Mesodermal cell (in vitro differentiated cells): ENCODE data around the gene BLVRA.

ENCODE experiments used
- H3K27ac ChIP-seq: 2 replicates; pipeline ENCODE4 v1.7.0; 2013; ENCODE audit warnings: mild to moderate bottlenecking, low read depth, low read length, moderate library complexity; ENCODE audit not compliant: severe bottlenecking
- H3K36me3 ChIP-seq: 2 replicates; pipeline ENCODE4 v1.7.1; 2013; ENCODE audit warnings: mild to moderate bottlenecking, low read length, moderate library complexity; ENCODE audit not compliant: control insufficient read depth, insufficient read depth
- H3K4me1 ChIP-seq: one replicate; pipeline ENCODE4 v1.7.1; 2013; ENCODE audit warnings: mild to moderate bottlenecking, low read length; ENCODE audit not compliant: insufficient read depth, control insufficient read depth, poor library complexity, severe bottlenecking
- H3K4me3 ChIP-seq: 2 replicates; pipeline ENCODE4 v1.7.0; 2013; ENCODE audit warnings: low read length, control low read depth, mild to moderate bottlenecking; ENCODE audit not compliant: insufficient read depth, poor library complexity, severe bottlenecking; ENCODE audit errors: extremely low read depth
- H3K9me3 ChIP-seq: 2 replicates; pipeline ENCODE4 v1.7.1; 2013; ENCODE audit warnings: mild to moderate bottlenecking, low read length, moderate library complexity; ENCODE audit not compliant: control insufficient read depth
- WGBS, 2 experiments: methylation state at CpG; one replicate each; pipeline ENCODE4 v1.1.5; 2013; ENCODE audit warnings: missing lambda C conversion rate in 2 of 2; ENCODE audit not compliant: insufficient coverage in 2 of 2; 5-methylcytosine and 5-hydroxymethylcytosine counted together

BLVRA gene

DNA sequence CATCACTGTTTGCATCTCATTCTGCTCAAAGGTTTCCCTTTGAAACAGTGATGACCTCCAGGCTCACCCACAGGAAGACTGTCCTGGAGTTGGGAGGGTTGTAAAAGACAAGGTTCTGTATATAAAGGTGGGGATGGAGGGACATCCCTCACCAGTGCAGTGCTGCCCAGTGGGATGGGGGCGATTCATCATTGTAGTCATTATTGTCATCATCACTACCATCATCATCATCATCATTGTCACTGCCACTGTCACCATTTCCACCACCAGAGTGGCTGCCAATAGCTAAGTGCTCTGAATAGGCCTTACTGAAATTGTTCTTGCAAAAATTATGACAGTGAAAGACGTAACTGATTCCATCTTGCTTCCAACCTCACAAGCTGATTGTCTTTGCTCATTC lies 86.2 kb downstream of the BLVRA start:
- 89% methylated on average over 2 of the region's 2 CpGs; no CpG with 5 or more reads in 1 of the 2 experiments for WGBS, 2 experiments
- Histone ChIP-seq H3K36me3 (no peaks in the 10 kb centered on the region), H3K27ac (no peak overlapping the region), H3K4me3 (no peak overlapping the region), H3K4me1 (no peaks in the 10 kb centered on the region), H3K9me3 (no peaks in the 10 kb centered on the region)

DNA sequence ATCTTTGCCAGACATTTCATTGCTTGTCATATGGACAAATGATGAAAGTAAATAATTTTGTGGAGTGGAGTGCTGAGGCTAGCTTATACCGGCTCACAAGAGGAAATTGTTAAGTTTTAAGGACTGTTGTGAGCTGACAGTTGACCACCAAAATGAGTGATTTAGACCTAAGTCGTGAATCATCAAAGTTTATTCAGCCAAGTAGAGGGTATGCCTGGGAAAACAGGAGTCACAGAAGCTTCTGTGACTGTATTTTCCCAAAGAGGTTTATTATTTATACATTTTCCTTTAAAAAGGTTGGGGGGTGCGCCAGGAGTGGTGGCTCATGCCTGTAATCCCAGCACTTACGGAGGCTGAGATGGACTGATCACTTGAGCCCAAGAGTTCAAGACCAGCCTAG lies 89.0 kb downstream of the BLVRA start:
- Histone ChIP-seq H3K4me3 (no peak overlapping the region), H3K36me3 (no peaks in the 10 kb centered on the region), H3K27ac (no peak overlapping the region), H3K4me1 (no peaks in the 10 kb centered on the region), H3K9me3 (no peaks in the 10 kb centered on the region)
- 83 to 92% methylated on average over 1 to 2 of the region's 4 CpGs for WGBS, 2 experiments

DNA sequence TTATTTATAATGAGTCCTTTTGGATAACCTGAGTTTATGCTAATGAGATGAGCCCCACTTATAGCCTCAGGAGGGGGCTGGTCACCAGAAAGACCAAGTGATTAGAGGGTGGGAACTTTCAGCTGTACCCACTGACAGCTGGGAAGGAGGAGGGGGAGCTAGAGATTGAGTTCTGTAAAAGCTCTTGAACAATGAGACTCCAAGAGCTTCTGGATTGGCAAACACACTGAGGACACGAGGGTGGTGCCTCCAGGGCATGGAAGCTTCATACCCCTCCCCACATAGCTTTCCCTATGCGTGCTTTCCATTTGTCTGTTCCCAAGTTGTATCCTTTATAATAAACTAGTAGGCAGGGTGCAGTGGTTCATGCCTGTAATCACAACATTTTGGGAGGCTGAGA lies 90.6 kb downstream of the BLVRA start:
- no peak overlapping the region for H3K27ac ChIP-seq

DNA sequence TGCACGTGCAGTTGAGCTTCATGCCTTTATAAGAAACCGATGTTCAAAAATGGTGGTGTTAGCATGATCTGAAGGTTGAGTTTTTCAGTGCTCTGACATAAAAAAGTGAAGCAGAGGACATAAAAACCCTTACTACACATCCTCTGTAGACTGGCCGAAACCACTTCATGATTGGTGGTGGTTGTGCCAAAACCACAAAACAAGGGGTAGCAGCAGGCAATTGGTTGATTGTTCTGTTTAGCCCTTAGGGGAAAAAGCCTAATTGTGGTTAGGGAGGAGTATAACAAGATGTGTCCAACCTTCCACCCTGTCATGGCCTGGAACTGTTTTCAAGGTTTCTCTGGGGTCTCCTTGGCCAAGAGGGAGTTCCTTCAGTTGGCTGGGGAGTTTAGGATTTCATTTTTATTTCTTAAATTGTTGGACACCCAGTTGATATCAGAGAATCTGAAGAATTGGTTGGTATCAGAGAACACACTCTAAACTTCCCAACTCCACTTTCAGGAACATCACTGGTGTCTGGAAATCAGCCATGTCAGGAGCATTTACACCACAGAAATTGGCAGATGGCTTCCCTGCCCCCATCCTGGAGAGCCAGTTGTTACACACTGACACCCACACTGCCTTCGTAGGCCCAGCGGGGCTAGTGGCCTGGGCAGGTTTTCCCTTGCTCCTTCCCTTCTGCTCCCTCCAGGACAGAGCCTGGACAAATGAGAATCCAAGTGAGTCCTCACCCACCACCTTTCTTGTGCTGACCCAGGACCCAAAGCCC lies 92.1 kb downstream of the BLVRA start:
- H3K4me1 ChIP-seq = no peaks in the 10 kb centered on the region
- WGBS, 2 experiments = 91 to 94% methylated on average over 3 of the region's 5 CpGs
- H3K9me3 ChIP-seq = no peaks in the 10 kb centered on the region
- H3K36me3 ChIP-seq = no peaks in the 10 kb centered on the region
- no peak overlapping the region for H3K27ac ChIP-seq
- H3K4me3 ChIP-seq = no peak overlapping the region

More for the DNA sequence above, 90.6 kb downstream of the BLVRA start:
- H3K4me1 ChIP-seq = no peaks in the 10 kb centered on the region
- no peaks in the 10 kb centered on the region for H3K9me3 ChIP-seq
- no peaks in the 10 kb centered on the region for H3K36me3 ChIP-seq
- no peak overlapping the region for H3K4me3 ChIP-seq
- WGBS, 2 experiments = no CpG with 5 or more reads among the region's 2 CpGs

DNA sequence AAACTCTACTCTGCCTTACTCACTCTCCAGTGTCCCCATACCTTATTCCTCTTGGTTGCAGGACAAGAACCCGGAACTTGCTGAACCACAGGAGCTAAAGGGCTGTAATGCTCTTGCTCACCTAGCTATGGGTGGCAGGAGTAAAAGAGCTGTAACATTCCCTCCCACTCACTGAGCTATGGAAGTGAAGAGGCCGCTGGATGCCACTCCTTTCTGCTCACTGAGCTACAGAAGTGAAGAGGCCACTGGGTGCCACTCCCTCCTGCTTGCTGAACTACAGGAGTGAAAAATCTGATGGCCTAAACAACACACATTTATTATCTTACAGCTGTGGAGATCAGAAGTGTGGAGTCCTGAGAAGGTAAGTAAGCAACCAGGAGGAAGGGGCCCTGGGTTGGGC lies 93.3 kb downstream of the BLVRA start:
- H3K36me3 ChIP-seq = no peaks in the 10 kb centered on the region
- H3K4me1 ChIP-seq = no peaks in the 10 kb centered on the region
- 80% methylated on average over 1 of the region's 2 CpGs; no CpG with 5 or more reads in 1 of the 2 experiments for WGBS, 2 experiments
- no peak overlapping the region for H3K4me3 ChIP-seq
- H3K9me3 ChIP-seq = no peaks in the 10 kb centered on the region
- no peak overlapping the region for H3K27ac ChIP-seq

DNA sequence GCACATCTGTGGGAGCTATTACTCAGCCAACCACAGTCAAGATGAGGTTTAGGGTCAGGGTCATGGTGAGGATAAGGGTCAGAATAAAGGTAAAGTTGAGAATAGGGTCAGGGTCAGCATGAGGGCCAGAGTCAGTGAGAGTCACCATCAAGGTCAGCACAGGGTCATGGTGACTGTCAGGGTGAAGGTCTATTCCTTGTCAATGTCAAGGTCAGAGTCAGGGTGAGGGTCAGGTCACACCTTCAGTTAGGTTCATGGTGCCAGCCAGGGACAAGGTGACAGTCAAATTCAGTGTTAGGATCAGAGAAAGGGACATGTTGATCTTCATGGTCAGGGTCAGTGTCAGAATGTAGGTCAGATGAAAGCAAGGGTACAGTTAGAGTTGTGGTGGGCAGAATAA lies 96.7 kb downstream of the BLVRA start:
- Histone ChIP-seq H3K27ac (no peak overlapping the region), H3K9me3 (no peaks in the 10 kb centered on the region), H3K36me3 (no peaks in the 10 kb centered on the region), H3K4me3 (no peak overlapping the region), H3K4me1 (no peaks in the 10 kb centered on the region)

DNA sequence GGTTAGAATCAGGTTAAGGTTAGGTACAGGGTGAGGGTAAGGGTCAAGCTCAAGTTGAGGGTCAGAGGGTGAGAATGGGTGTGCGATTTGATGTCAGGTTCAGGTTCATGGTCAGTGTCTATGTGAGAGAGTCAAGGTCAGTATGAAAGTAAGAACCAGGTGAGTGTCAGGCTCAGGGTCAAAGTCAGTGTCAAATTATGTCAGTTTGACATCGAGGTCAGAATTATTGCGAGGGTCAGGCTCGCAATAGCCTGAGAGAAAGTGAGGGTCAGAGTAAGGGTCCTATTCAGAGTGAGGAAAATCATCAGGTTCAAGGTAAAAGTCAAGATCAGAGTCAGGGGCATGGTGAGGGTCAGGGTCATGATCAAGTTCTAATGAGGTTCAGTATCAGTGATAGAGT lies 97.8 kb downstream of the BLVRA start:
- H3K36me3 ChIP-seq = no peaks in the 10 kb centered on the region
- H3K4me1 ChIP-seq = no peaks in the 10 kb centered on the region
- H3K9me3 ChIP-seq = no peaks in the 10 kb centered on the region
- H3K27ac ChIP-seq = no peak overlapping the region
- WGBS, 2 experiments = 92 to 93% methylated on average over 4 of the region's 4 CpGs
- H3K4me3 ChIP-seq = no peak overlapping the region
